OCI-LY7 (cell line): Measurements from ENCODE around the gene ZBTB21. TPM values are rescaled to one million over a fixed set of nuclear protein-coding genes. Genes with fewer than 3 reads are reported as not detected.

Source experiments
- BruUV-seq: library from RNA; stranded (reverse); fragments of 400-500 nt; replicated peaks from 2 replicates; lab custom pipeline; 2021; lab: Mats Ljungman, UMichigan
- CTCF ChIA-PET: fragments of 300-600 bp; sonication (Branson Sonifier 250); formaldehyde crosslinking; loops from one replicate; lab custom pipeline; 2022; ENCODE audit warnings: antibody characterized with exemption; ENCODE audit not compliant: unreplicated experiment; lab: Charles Lee
- POLR2A ChIA-PET: fragments of 300-600 bp; sonication (Branson Sonifier 250); formaldehyde crosslinking; loops from one replicate; lab custom pipeline; 2022; ENCODE audit warnings: antibody characterized with exemption; lab: Charles Lee
- DNase-seq: peaks from one replicate; pipeline ENCODE4 v3.0.0-alpha.2; 2015; ENCODE audit warnings: low spot score
- H2AFZ ChIP-seq: fragments of 200-600 bp; sonication (generic), shearing (Covaris generic); 2 replicates; pipeline ENCODE4 v1.6.1; 2014; ENCODE audit warnings: mild to moderate bottlenecking, antibody characterized with exemption, low read length, moderate library complexity
- H3K27ac ChIP-seq: fragments of 200-600 bp; sonication (generic); 2 replicates; pipeline ENCODE4 v1.5.1; 2014; ENCODE audit warnings: mixed run types, low read depth, mild to moderate bottlenecking, moderate library complexity, low read length, inconsistent platforms; ENCODE audit not compliant: poor library complexity, severe bottlenecking
- H3K36me3 ChIP-seq: fragments of 200-600 bp; sonication (generic); 2 replicates; pipeline ENCODE4 v1.6.1; 2014; ENCODE audit warnings: mild to moderate bottlenecking, antibody characterized with exemption, low read length, moderate library complexity, mixed read lengths; ENCODE audit not compliant: insufficient read depth
- H3K4me1 ChIP-seq: fragments of 200-600 bp; sonication (generic); 2 replicates; pipeline ENCODE4 v1.5.1; 2014; ENCODE audit warnings: mild to moderate bottlenecking, low read length; ENCODE audit not compliant: insufficient read depth, poor library complexity, severe bottlenecking
- H3K4me2 ChIP-seq: fragments of 200-600 bp; sonication (generic); 2 replicates; pipeline ENCODE4 v1.6.1; 2014; ENCODE audit warnings: mild to moderate bottlenecking, low read length
- H3K4me3 ChIP-seq: fragments of 200-600 bp; sonication (generic); 2 replicates; pipeline ENCODE4 v1.5.1; 2014; ENCODE audit warnings: mild to moderate bottlenecking, low read depth, low read length; ENCODE audit not compliant: poor library complexity, severe bottlenecking
- H3K79me2 ChIP-seq: fragments of 200-600 bp; sonication (generic); 2 replicates; pipeline ENCODE4 v1.6.1; 2016; ENCODE audit warnings: low read depth, mild to moderate bottlenecking, low read length, moderate library complexity, mixed read lengths; ENCODE audit not compliant: insufficient read depth
- H3K9me2 ChIP-seq: fragments of 200-600 bp; sonication (generic); 2 replicates; pipeline ENCODE4 v1.6.1; 2016; ENCODE audit warnings: mild to moderate bottlenecking, low read length, mixed read lengths; ENCODE audit not compliant: insufficient read depth
- H3K9me3 ChIP-seq: fragments of 200-600 bp; sonication (generic); 2 replicates; pipeline ENCODE4 v1.6.1; 2014; ENCODE audit warnings: mild to moderate bottlenecking, mixed run types, low read length, mixed read lengths
- H4K20me1 ChIP-seq: fragments of 200-600 bp; sonication (generic); 2 replicates; pipeline ENCODE4 v1.6.1; 2014; ENCODE audit warnings: mild to moderate bottlenecking, antibody characterized with exemption, low read length, moderate library complexity, mixed read lengths; ENCODE audit not compliant: insufficient read depth
- CTCF ChIP-seq: fragments of 200-600 bp; sonication (generic); conservative IDR thresholded peaks from 2 replicates; pipeline ENCODE4 v1.5.1; 2014; ENCODE audit warnings: mild to moderate bottlenecking, antibody characterized with exemption, low read length, moderate library complexity, mixed read lengths
- EZH2phosphoT487 ChIP-seq: fragments of 200-600 bp; sonication (generic); IDR thresholded peaks from 2 replicates; pipeline ENCODE4 v1.6.1; 2018; ENCODE audit warnings: low read depth, borderline replicate concordance, mild to moderate bottlenecking, mixed run types, antibody characterized with exemption, low read length, moderate library complexity, mixed read lengths
- intact Hi-C: fragments of 100-400 bp; cut with micrococcal nuclease; formaldehyde crosslinking; loops from one replicate; pipeline ENCODE4 v1.10.0; 2022; ENCODE audit not compliant: unreplicated experiment
- total RNA-seq, 2 experiments: library from RNA; depleted of rRNA in 1 of 2; stranded (reverse); fragments of >200 nt in 1 of 2; shearing (Covaris generic) in 1 of 2; gene quantifications; 2 replicates each; pipeline ENCODE4 v1.2.3, GENCODE V29; 2014 to 2022

Gene ZBTB21
- total RNA-seq, 2 experiments from 2014 or later: 10.0 to 19.6 TPM

GRCh38 chr21:42019101-42019605 is 9.0 kb upstream of the ZBTB21 start:
- no TSS peak for BruUV-seq
- Histone ChIP-seq H3K9me3 (no peaks in the 10 kb centered on the region), H3K4me2 (no peak overlapping the region), H3K36me3 (no peaks in the 10 kb centered on the region; the same call in 1 of the 2 replicates), H4K20me1 (no peaks in the 10 kb centered on the region), H3K4me1 (peaks cover 10% of the 10 kb centered on the region), H3K9me2 (no peaks in the 10 kb centered on the region), H3K4me3 (no peak overlapping the region), H3K79me2 (no peaks in the 10 kb centered on the region), H2AFZ (no peak overlapping the region), H3K27ac (no peak overlapping the region)
- no peak for TF ChIP-seq EZH2phosphoT487
- no peak for TF ChIP-seq CTCF
- no peak for DNase-seq
- CTCF ChIA-PET: no interaction called here
- intact Hi-C loops: no loop called here
- POLR2A ChIA-PET: no interaction called here

- CTCF ChIA-PET: no interaction called here
- DNase-seq: no peak
- H3K4me1 ChIP-seq: peaks cover 13% of the 10 kb centered on the region
- no TSS peak for BruUV-seq
- H3K27ac ChIP-seq: no peak overlapping the region
- H2AFZ ChIP-seq: no peak overlapping the region
- intact Hi-C loops: no loop called here
- TF ChIP-seq CTCF (no peak), EZH2phosphoT487 (no peak)
- H3K36me3 ChIP-seq: no peaks in the 10 kb centered on the region; the same call in 1 of the 2 replicates
- H3K4me3 ChIP-seq: no peak overlapping the region
- POLR2A ChIA-PET: interaction anchor here (0.7 kb wide), 1 partner anchor 97 kb away, joined by 3 read pairs; no protein-coding TSS in a partner anchor
- no peaks in the 10 kb centered on the region for H4K20me1 ChIP-seq
- H3K79me2 ChIP-seq: no peaks in the 10 kb centered on the region
- H3K9me3 ChIP-seq: no peaks in the 10 kb centered on the region
- H3K9me2 ChIP-seq: no peaks in the 10 kb centered on the region
- H3K4me2 ChIP-seq: no peak overlapping the region
These were observed 6.9 kb upstream of the ZBTB21 start for GRCh38 chr21:42017022-42017421.

- BruUV-seq: no TSS peak
- no peaks in the 10 kb centered on the region for H3K9me3 ChIP-seq
- H3K4me1 ChIP-seq: peaks cover 18% of the 10 kb centered on the region
- ChIA-PET CTCF (interaction anchor here (0.6 kb wide), 1 partner anchor 92 kb away, joined by 4 read pairs; no protein-coding TSS in a partner anchor), POLR2A (interaction anchor here (0.7 kb wide), 1 partner anchor 98 kb away, joined by 3 read pairs; no protein-coding TSS in a partner anchor)
- no peaks in the 10 kb centered on the region; the same call in 1 of the 2 replicates for H3K36me3 ChIP-seq
- H4K20me1 ChIP-seq: no peaks in the 10 kb centered on the region
- no peak overlapping the region for H3K27ac ChIP-seq
- H3K4me2 ChIP-seq: no peak overlapping the region
- no peak overlapping the region for H3K4me3 ChIP-seq
- TF ChIP-seq EZH2phosphoT487: no peak
- no peak for TF ChIP-seq CTCF
- DNase-seq: no peak
- intact Hi-C loops: no loop called here
- H3K9me2 ChIP-seq: no peaks in the 10 kb centered on the region
- H2AFZ ChIP-seq: no peak overlapping the region
- H3K79me2 ChIP-seq: no peaks in the 10 kb centered on the region
These were observed 6.3 kb upstream of the ZBTB21 start for GRCh38 chr21:42016364-42016985.
